Ascending aorta (tissue), 2 donors: Measurements from ENCODE around the gene WNT1. TPM values are rescaled to one million over a fixed set of nuclear protein-coding genes. Genes with fewer than 3 reads are reported as not detected.

Source experiments
- DNase-seq, 2 donors: peaks; one replicate each; pipeline ENCODE4 v3.0.0-alpha.2; 2019; ENCODE audit warnings: low spot score in 2 of 2
- H3K27ac ChIP-seq, 2 donors: fragments of 200-600 bp; sonication (generic); one replicate each; pipeline ENCODE4 v1.5.1; 2016 to 2017; ENCODE audit warnings: mild to moderate bottlenecking in 1 of 2
- H3K27me3 ChIP-seq: fragments of 200-600 bp; sonication (generic); one replicate; pipeline ENCODE4 v1.5.1; 2017
- H3K36me3 ChIP-seq, 2 donors: fragments of 200-600 bp; sonication (generic); one replicate each; pipeline ENCODE4 v1.5.1; 2016
- H3K4me1 ChIP-seq, 2 donors: fragments of 200-600 bp; sonication (generic); one replicate each; pipeline ENCODE4 v1.5.1; 2016 to 2017; ENCODE audit warnings: mild to moderate bottlenecking in 1 of 2
- H3K4me3 ChIP-seq, 2 donors: fragments of 200-600 bp; sonication (generic); one replicate each; pipeline ENCODE4 v1.5.1; 2016 to 2017; ENCODE audit warnings: mild to moderate bottlenecking in 1 of 2
- H3K9me3 ChIP-seq, 2 donors: fragments of 200-600 bp; sonication (generic); one replicate each; pipeline ENCODE4 v1.5.1; 2016
- intact Hi-C: fragments of 100-400 bp; cut with DNase I; formaldehyde crosslinking; loops from one replicate; pipeline ENCODE4 v1.15.1; 2023
- total RNA-seq: library from RNA; depleted of rRNA; stranded (reverse); fragments of >200 nt; gene quantifications from one replicate; pipeline ENCODE4 v1.1.0, GENCODE V29; 2016
- TF ChIP-seq, protein P1 (sequence below), 3 experiments: fragments of 200-600 bp in 2 of 3; fragments of 450-650 bp in 1 of 3; sonication (generic) in 2 of 3; IDR thresholded peaks; one replicate each; pipeline ENCODE4 v1.5.1; 2016 to 2019; ENCODE audit warnings: antibody characterized with exemption in 3 of 3, mild to moderate bottlenecking in 1 of 3, moderate library complexity in 1 of 3

The WNT1 gene
- total RNA-seq, 1 donor from 2014 or later, result not detected

DNA sequence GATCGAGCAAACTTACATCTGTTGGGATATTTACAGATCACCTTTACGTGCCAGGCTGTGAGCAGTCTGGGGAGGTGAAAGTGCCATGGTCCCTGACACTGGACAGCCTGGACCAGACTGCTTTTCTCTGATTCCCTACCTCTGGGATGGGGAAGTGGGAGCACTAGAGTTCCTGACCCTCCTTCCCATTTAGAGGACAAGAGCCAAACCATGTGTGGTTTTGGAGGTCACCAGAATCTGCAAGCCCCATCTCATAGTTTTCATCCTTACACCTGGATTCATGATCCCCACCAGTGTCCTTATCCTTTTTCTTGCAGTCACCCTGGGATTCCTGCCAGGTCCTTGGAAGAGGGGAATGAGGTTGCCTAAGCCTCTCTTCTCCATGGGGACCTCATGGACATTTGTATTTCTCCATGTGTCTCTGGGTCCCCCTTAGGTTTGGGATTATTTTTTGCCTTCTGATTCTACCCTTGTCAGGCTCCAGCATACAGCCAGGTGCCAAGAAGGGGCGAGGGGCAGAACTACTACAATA, 5.1 kb upstream of the WNT1 start:
- peaks cover under 1 to 10% of the 10 kb centered on the region in 2 donors for H3K4me1 ChIP-seq
- TF ChIP-seq, protein P1, sequence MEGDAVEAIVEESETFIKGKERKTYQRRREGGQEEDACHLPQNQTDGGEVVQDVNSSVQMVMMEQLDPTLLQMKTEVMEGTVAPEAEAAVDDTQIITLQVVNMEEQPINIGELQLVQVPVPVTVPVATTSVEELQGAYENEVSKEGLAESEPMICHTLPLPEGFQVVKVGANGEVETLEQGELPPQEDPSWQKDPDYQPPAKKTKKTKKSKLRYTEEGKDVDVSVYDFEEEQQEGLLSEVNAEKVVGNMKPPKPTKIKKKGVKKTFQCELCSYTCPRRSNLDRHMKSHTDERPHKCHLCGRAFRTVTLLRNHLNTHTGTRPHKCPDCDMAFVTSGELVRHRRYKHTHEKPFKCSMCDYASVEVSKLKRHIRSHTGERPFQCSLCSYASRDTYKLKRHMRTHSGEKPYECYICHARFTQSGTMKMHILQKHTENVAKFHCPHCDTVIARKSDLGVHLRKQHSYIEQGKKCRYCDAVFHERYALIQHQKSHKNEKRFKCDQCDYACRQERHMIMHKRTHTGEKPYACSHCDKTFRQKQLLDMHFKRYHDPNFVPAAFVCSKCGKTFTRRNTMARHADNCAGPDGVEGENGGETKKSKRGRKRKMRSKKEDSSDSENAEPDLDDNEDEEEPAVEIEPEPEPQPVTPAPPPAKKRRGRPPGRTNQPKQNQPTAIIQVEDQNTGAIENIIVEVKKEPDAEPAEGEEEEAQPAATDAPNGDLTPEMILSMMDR (IDR thresholded peaks at IDR 0.05), result no peak
- H3K36me3 ChIP-seq, result no peaks in the 10 kb centered on the region
- peaks cover 7% of the 10 kb centered on the region for H3K27me3 ChIP-seq
- intact Hi-C loops, result no loop called here
- DNase-seq, result no peak
- H3K27ac ChIP-seq, result no peak overlapping the region
- no peak overlapping the region for H3K4me3 ChIP-seq
- H3K9me3 ChIP-seq, result no peaks in the 10 kb centered on the region

DNA sequence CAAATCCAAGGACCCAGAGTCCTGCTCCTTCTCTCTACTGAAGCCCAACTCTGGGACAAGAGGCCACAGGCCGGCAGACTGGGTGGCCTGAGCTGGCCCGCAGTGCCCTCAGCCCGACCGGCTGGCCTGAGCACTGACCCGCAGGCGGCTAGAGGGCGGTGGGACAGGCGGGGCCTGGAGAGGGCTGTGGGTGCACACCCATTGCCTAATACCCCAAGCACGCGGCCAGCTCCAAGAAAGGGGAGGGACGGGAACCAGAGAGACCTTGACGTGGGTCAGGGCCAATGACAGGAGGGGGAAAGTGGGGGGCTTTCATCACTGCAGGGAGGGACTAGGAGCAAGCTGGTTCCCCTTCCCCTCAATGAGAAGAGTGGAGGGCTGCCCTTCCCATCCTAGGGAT, 4.6 kb upstream of the WNT1 start:
- intact Hi-C loops, result no loop called here
- Histone ChIP-seq H3K4me3 (no peak overlapping the region), H3K27ac (no peak overlapping the region), H3K9me3 (no peaks in the 10 kb centered on the region), H3K36me3 (no peaks in the 10 kb centered on the region), H3K4me1 (peaks cover 5 to 15% of the 10 kb centered on the region in 2 donors), H3K27me3 (peaks cover 10% of the 10 kb centered on the region)
- no peak for DNase-seq
- TF ChIP-seq, protein P1 (IDR thresholded peaks at IDR 0.05), result no peak

DNA sequence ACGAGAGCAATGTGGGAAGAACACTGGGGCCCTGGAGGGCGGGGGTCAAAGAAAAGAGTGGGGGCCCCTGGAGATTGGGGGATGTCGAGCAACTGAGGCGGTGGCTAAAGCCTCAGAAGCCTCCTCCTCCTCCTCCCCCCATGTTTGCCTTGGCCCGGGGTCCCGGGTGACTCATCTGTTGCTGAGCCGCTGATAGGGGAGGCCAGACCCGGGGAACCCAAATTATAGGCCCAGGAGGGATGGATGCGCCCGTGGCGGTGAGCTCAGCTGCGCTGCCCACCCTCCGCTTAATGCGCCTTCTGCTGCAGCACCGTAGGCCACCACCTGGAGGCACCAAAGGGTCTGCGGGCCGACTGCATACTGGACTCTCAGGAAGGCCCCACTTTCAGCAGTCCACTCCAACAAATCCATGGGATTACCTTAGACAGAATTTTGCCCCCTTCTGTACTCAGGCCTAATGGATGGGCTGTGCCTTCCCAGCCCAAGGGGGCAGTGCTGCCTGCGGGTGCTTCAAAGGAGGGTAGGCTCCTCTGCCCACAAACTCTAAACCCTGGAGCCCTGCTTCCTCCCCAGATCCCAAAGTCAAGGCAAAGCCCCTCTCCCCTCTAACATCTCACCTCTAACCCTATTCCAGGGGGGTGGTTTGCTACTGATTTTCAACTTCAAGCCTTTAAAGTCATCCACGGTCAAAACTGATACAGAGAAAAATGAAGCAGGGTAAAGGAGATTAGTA, 4.0 kb upstream of the WNT1 start:
- intact Hi-C loops, result no loop called here
- no peaks in the 10 kb centered on the region for H3K36me3 ChIP-seq
- TF ChIP-seq, protein P1 (IDR thresholded peaks at IDR 0.05), result peak; percentile 43 to 68 (median 65)
- no peaks in the 10 kb centered on the region for H3K9me3 ChIP-seq
- no peak overlapping the region for H3K4me3 ChIP-seq
- H3K4me1 ChIP-seq, result peaks cover 11 to 21% of the 10 kb centered on the region in 2 donors
- H3K27ac ChIP-seq, result no peak overlapping the region
- DNase-seq, result peak in 1 of 2 donors; percentile 82
- peaks cover 10% of the 10 kb centered on the region for H3K27me3 ChIP-seq

DNA sequence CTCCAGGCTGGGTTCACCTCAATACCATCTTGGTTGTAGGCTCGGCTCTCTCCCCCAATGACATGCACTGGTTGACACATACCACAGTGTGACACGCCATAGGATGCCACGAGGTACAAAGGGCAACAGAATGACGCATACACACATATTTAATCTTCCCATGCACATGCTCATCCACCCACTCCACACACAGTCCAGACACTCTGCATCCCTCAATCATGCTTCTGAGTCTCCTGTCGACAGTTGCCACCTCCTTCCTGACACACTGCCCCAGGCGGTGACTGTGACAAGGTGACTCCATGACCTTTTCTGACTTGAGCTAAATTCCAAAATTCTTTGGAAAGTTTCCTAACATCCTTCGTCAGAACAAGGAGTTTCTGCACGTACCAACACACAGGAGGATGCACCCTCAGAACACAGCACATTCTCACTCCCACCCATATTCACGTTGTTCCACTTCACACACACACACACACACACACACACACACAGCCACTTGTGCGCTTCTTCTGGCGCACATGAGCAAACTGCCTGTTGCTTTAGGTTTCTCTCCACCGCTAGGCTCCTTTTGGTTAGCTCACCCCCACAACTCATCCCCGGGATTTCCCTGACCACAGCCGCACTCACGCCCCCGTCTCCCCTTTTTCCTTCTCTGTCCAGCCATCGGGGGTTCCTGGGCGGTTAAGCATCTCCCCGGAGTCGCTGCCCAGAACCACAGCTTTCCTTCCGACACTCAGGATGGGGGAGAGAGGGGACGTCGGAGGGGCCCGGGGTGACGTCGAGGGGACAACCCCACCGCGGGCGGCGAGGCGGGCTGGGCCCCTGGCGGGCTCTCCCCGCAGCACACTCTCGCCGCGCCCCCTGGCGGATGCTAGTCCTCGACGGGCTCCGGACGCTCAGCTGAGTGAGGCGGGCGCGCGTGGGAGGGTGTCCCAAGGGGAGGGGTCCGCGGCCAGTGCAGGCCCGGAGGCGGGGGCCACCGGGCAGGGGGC, 536 bp upstream of the WNT1 start:
- intact Hi-C loops, result no loop called here
- Histone ChIP-seq H3K27ac (no peak overlapping the region), H3K4me1 (peaks cover 25 to 29% of the 10 kb centered on the region in 2 donors), H3K36me3 (no peaks in the 10 kb centered on the region), H3K27me3 (peaks cover 29% of the 10 kb centered on the region), H3K9me3 (no peaks in the 10 kb centered on the region), H3K4me3 (peak overlapping the region; percentile 41 to 60)
- peak in 1 of 2 donors; percentile 80 for DNase-seq
- TF ChIP-seq, protein P1 (IDR thresholded peaks at IDR 0.05), result peak; percentile 70 to 85 (median 74)

DNA sequence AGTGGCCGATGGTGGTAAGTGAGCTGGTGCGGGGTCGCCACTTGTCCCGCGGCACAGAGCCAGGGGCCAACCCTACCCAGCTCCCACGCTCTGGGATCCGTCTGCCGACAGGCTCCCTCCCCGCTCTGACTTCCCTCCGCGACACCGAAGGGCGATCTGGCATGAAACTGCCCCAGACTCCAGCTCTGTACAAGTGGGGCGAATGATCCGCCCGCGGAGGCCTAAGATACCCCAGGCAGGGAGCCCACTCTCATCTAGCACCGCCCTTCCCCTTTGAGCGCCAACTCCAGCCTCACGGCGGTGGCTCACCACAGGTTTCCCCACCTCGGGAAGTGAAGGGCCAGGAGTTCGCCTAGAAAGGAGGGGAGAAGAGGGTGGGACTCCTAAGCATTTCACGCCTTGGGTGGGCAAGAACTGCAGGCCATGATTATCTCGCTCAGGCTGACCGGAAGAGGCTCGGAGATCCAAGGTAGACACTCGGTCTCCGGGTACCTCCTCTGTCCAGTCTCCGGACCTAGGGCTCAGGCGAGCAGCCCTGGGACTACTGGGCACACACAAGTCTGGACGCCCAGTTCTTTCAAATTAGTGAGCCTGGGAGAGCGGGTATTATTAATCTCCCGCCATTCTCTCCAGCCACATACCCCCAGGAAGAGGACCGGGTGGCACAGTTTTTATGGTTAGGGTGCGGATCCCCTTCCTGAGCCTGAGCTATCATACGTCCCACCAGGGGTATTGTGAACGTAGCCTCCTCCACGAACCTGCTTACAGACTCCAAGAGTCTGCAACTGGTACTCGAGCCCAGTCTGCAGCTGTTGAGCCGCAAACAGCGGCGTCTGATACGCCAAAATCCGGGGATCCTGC, 849 bp downstream of the WNT1 start:
- no peaks in the 10 kb centered on the region for H3K36me3 ChIP-seq
- no peak for DNase-seq
- peaks cover 25 to 29% of the 10 kb centered on the region in 2 donors for H3K4me1 ChIP-seq
- H3K27me3 ChIP-seq, result peaks cover 27% of the 10 kb centered on the region
- no peak overlapping the region for H3K27ac ChIP-seq
- TF ChIP-seq, protein P1 (IDR thresholded peaks at IDR 0.05), result no peak
- no peaks in the 10 kb centered on the region for H3K9me3 ChIP-seq
- H3K4me3 ChIP-seq, result peak overlapping the region; percentile 41 to 60
- intact Hi-C loops, result no loop called here
